Measurements from ENCODE around the gene ABCF3. TPM values are rescaled to one million over a fixed set of nuclear protein-coding genes. Genes with fewer than 3 reads are reported as not detected.

ABCF3 gene
- total and polyA plus RNA-seq, 2 donors (not counting 3 experiments of a cell fraction or from before 2014, with no cell fraction given): 68.8 to 73.4 TPM

GRCh38 chr3:184168363-184169120 is 17.5 kb upstream of the ABCF3 start:
- ChIA-PET CTCF (interaction anchor here (0.9 kb wide), 1 partner anchor 9 kb away, joined by 3 read pairs; no protein-coding TSS in a partner anchor), POLR2A (no interaction called here)
- DNase-seq (ENCODE audit: low read depth, low spot score) (no peak), FAIRE-seq (no peak)
- intact Hi-C loops (cut with micrococcal nuclease) (no loop called here), dilution Hi-C loops (cut with MboI; ENCODE audit: extremely low pct_ligation_motif_present, low sequenced_read_pairs) (no loop called here)
- H3K9ac ChIP-seq (replicated peaks; ENCODE audit: extremely low read depth, insufficient read depth, low read length): no peak overlapping the region
- H3K79me2 ChIP-seq (ENCODE audit: control insufficient read depth, insufficient read depth, low read length): no peaks in the 10 kb centered on the region
- H3K4me1 ChIP-seq (ENCODE audit: control insufficient read depth, extremely low read depth, insufficient read depth, low read length): peaks cover 5% of the 10 kb centered on the region
- H2AFZ ChIP-seq (ENCODE audit: low read depth, low read length): no peak overlapping the region
- TF ChIP-seq POLR2A (IDR thresholded peaks at IDR 0.05; ENCODE audit: low read depth, low read length) (no peak), CTCF (IDR thresholded peaks at IDR 0.05; ENCODE audit: extremely low read depth in 1 of 2, insufficient read depth in 1 of 2, low read depth in 1 of 2, low read length in 2 of 2) (no peak), GATA2 (IDR thresholded peaks at IDR 0.05; ENCODE audit: insufficient read depth, insufficient read length, low read depth, low read length) (no peak), FOS (IDR thresholded peaks at IDR 0.05; ENCODE audit: borderline replicate concordance, insufficient read depth, low read length) (no peak), EZH2 (IDR thresholded peaks at IDR 0.05; ENCODE audit: borderline replicate concordance, low read depth, low read length, severe bottlenecking) (no peak), JUN (IDR thresholded peaks at IDR 0.05; ENCODE audit: borderline replicate concordance, insufficient read depth, insufficient read length, low read depth) (no peak), POLR2AphosphoS5 (IDR thresholded peaks at IDR 0.05; ENCODE audit: insufficient read depth, low read depth, low read length) (no peak), MYC (IDR thresholded peaks at IDR 0.05; ENCODE audit: low read depth, low read length) (no peak)
- TF ChIP-seq, protein P1, sequence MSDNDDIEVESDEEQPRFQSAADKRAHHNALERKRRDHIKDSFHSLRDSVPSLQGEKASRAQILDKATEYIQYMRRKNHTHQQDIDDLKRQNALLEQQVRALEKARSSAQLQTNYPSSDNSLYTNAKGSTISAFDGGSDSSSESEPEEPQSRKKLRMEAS (IDR thresholded peaks at IDR 0.05; ENCODE audit: insufficient read depth, insufficient read length): no peak
- H3K4me2 ChIP-seq (ENCODE audit: insufficient read depth, low read length): no peak overlapping the region
- no peaks in the 10 kb centered on the region for H3K27me3 ChIP-seq (ENCODE audit: control insufficient read depth in 2 of 2, insufficient read depth in 2 of 2, low read length in 2 of 2)
- BruUV-seq (replicated peaks): no TSS peak
- H4K20me1 ChIP-seq (replicated peaks; ENCODE audit: control insufficient read depth, extremely low read depth, insufficient read depth, low read length): no peaks in the 10 kb centered on the region
- H3K9me1 ChIP-seq (replicated peaks; ENCODE audit: control insufficient read depth, extremely low read depth, insufficient read depth, low read length): no peaks in the 10 kb centered on the region
- no peaks in the 10 kb centered on the region for H3K9me3 ChIP-seq (replicated peaks; ENCODE audit: control insufficient read depth, insufficient read depth, low read length)
- peaks cover 8 to 68% of the 10 kb centered on the region in 2 experiments for H3K36me3 ChIP-seq (ENCODE audit: control insufficient read depth in 2 of 2, extremely low read depth in 1 of 2, insufficient read depth in 2 of 2, low read length in 2 of 2)
- no peak overlapping the region for H3K27ac ChIP-seq (ENCODE audit: insufficient read depth, low read depth, low read length)
- H3K4me3 ChIP-seq (replicated peaks in 1 of 3; ENCODE audit: insufficient read depth in 1 of 3, low read depth in 1 of 3, low read length in 3 of 3): no peak overlapping the region
